A204.1 (cell line): ENCODE results near the gene PAF1.

Experiments
- FAIRE-seq: peaks from 2 replicates; lab custom pipeline; 2012; peaks lifted over from hg19 to GRCh38; lab: Jason Lieb, UNC

The PAF1 gene

DNA sequence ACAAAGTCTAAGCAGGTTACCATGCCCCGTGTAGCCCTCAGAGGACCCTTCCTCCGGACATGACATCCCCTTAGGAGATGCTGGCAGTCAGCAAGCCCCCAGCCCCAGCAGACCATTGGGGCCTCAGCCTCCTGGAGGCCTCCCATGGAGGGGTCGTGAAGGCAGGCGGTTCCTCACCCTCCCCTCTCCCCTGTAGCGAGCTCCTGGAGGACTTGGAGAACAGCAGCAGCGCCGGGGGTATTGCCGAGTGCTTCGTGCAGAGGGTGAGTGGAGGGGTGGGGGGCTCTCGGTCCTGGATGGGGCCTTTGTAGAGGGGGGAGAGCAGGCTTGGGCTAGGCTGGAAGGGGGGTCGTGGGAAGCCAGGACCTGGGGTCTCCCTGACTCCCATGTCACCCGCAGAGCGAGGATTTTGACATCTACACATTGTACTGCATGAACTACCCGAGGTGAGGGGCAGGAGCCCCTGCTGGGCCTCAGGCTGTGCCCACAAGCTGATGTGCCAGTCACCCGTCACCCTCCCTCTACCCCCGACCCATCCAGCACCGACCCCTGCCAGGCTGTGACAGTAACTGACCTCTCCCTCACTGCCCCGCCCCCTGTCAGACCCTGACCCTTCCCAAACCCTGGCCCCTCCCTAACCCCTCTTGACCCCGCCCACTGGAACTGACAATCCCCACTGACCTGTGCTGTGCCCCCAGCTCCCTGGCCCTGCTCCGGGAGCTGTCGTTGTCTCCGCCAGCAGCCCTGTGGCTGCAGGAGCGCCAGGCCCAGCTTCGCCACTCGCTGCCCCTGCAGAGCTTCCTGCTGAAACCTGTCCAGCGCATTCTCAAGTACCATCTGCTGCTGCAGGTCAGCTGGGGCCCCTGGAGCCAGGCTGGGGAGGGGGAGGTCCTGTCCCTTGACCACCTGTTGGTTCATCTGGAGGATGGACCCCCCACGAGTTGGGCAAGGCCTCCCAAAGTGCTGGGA, 25.5 kb upstream of the PAF1 start:
- no peak for FAIRE-seq

DNA sequence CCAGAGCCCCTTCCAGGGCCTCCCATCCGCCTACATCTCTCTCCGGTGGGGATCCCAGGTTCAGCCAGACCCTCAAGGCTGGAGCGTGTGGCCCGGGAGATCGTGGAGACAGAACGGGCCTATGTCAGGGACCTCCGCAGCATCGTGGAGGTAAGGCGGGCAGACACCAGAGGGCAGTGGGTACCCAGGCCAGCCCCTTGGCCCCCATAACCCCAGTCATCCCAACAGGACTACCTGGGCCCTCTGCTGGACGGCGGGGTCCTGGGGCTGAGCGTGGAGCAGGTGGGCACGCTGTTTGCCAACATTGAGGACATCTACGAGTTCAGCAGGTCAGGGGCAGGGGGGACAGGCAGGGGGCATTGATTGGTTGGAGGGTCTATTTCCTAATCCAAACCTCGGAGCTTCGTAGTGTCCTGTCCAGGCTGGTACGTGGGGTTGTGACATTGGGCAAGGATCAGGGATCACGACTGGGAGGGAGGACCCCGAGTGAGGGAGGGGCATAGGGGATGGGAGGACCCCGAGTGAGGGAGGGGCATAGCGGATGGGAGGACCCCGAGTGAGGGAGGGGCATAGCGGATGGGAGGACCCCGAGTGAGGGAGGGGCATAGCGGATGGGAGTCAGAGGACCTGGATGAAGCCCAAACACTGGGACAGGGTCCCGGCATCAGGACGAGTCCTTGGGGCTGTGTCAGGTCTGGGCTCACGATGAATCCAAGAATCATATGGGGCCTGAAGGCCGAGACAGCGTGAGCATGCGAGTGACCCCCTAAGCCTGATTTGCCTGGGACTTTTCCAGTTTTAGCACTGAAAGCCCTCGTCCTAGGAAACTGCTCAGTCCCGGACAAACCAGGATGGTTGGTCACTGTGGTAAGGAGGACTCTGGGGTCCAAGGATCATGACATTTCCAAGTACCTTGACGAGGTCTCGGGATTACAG, 24.5 kb upstream of the PAF1 start:
- FAIRE-seq, result no peak

DNA sequence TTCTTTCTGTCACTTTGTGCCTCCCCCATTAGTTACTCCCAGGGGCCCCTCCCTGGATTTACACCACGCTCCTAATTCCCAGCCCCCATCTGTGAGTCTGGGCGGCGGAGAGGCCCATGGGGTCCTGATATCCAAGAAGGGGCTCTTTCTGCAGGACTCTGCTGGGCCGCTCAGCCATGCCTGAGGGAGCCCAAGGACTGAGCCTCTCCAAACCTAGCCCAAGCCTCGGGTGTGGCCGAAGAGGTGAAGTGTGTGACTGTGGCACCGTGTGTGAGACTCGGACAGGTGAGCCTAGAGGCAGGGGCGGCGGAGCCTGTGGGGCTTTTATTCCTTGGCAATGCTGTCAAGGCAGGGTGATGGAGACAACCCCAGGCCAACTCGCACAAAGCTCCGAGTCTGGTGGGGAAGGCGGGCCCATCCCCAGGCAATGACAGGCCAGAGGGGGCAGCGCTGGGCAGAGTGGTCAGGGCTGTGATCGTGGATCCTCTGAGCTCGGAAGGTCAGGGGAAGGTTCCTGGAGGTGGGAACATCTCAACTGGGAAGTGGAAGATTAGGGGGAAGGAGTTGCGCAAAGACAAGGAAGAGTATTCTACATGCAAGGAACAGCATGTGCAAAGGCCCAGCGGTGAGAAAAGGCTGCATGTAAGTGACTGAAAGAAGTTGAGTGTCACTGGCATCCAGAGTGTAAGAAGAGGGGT, 23.2 kb upstream of the PAF1 start:
- FAIRE-seq, result no peak

DNA sequence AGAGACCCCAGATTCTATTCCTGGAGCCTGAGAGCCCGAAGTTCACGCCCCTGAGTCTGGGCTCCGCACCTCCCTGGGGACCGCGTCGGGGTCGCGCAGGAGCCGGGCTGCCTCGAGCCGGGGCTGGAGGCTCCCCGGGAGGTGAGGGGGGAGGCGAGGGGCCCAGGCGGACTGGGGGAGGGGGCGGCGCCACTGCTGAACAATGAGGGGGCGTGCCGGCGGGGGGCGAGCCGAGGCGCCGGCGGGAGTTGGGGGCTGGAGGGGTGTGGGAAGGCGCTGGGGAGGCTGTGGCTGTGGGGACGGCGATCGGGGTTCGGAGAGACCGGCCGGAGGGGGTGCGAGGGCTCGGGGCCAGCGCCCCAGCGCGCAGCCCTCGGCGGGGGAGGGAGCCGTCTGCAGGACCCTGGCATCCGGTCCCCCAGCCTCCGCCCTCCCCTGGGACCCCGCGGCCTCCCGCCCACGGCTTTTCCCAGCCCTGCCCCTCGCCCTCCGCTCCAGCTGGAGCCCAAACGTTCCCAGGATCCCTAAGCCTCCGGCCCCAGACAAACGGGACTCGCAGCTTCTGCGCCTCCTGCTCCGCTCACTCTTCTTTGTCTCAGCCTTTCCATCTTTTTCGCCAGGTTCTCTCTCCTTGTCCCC, 22.5 kb upstream of the PAF1 start:
- FAIRE-seq, result no peak

DNA sequence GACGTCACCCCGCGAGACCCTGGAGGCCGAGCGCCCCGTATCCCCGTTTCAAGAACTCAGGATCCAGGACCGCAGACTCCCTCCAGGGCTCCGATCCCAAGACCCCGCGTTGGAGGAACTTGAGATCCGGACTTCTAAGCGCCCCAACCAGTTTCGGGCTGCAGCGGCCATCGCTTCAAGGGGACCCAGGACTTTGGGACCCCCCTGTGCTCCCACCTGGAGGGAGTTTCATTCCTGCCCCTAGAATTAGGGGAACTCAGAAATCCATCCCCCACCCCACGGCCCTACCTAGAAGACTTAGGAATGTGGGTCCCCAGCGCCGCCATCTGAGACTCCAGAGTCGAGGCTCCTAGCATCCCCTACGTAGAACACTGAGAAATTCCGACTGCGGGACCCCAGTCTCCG, 22.0 kb upstream of the PAF1 start:
- FAIRE-seq, result no peak

DNA sequence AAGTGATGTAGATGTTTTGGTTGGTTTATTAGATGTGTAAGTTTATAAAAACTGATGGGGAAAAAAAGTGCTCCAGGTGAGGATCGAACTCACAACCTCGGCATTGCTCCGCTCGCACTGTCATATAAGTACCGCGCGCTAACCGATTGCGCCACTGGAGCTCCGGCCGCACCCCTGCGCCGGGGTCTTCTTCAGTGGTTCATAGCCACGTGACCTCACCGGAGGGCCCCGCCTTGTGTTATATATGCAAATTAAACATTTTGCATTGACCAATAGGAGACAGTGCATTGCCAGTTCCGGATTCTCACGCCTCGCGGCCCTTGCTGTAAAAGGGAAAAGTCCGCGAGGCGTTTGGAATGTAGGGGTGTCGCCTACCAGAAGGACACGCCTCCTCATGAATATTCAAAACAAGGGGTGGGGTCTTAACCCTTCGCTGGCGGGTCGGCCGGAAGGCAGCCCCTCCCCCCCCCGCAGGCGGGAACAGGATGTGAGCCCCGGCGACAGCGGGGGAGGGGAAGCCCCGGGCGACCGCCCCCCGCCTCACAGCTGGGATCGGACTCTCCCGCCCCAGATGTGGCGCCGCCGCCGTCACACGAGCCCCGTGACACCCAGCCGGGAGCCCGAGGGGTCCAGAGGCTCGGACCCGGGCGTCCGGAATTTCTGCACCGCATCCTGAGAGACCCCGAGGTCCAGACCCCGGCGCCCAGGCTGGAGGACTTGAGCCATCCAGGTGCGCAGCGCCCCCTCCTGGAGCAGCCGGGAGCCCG, 21.4 kb upstream of the PAF1 start, which contains the start of gene PLEKHG2:
Gene PLEKHG2, plus strand, starts transcription at position 570 of the 767 bp plus-strand sequence. CDS start 1,418 bp downstream, outside the sequence.
- peak; percentile 99 for FAIRE-seq

DNA sequence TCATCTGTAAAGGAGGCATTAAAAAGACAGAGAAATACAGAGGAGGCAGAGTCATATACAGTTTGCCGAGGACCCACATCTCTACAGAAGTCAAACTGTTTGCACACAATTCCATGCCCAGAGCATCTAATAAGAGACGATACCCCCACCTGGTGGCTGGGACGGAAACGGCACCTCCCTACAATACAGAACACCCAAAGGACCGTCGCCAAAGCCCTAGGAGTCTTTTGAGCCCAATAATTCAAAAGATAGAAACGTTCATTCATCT, 20.9 kb upstream of the PAF1 start:
- no peak for FAIRE-seq

DNA sequence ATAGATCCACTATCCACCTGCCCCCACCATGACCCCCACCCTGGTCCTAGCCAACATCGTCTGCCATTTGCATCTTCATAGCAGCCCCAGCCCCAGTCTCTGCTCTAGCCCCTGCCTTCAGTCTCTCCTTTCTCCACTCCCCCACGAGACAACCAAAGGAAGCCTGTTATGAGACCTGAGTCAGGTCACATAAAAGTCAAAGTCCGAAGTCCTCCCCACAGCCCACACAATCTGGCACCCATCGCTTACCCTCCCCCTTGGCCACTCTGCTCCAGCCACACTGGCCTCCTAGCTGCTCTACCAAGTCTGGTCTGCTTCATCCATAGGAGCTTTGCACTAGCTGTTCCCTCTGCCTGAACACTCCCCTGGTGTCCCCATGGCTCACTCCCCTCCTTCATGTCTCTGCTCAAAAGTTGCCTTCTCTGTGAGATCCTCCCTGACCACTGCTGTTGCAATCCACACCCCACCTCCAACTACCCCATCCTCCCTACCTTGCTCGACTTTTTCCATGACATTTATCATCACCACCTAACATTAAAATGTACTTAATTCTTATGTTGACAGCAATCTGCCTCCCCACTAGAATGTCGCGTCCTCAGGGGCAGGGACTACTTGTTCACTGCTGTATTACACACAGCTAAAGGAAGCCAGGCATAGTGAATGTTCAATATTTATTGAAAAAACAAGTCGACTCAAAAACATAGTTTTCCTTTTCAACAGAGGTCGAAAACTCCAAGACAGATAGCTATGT, 20.4 kb upstream of the PAF1 start:
- no peak for FAIRE-seq

DNA sequence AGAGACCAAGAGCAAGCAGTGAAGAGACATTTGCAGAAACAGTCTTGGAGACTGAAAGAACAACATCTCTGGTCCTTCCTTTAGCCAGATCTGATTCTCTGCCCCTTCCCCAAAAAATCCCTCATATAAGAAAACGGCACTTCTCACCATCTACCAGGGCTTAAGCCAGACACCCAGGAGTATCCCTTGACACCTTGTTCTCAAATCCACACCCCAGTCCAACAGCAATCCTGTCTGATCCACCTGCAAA, 19.9 kb upstream of the PAF1 start:
- FAIRE-seq, result no peak

DNA sequence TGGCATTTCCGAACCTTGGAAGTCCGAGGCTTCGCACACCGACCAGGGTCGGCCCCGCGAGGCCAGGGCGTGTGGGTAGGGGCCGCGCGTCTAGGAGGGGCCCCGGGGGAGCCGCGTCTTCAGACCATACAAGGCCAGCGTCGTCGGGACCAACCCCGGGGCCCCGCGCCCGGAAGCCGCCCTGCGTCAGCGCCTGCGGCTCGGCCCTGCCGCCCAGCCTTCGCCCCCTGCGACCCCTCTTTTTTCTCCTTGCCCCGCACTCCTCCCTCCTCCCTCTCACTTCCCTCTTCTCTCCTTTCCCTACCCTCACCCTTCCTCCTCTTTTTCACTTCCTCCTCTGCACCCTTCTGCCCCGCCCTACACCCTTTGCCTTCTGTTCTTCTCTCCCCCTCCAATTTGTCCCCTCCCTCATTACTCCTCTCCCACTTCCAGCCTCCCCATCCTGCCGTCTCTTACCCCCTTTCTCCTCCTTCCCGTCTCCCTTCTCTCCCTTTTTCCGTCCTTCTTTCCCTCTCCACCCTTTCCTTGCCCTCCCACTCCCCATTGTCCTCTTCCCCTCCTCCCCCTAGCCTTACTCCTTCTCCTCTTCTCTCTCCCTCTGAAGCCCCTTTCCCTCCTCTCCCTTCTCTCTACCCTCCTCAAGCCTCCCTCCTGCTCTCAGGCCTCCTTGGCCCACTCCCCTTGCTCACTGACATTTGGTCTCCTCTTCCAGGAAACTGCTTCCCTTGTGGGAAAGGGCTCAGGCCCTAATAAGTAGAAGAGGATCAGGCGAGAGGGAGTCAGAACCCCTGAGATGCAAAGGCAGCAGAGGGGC, 19.3 kb upstream of the PAF1 start:
- no peak for FAIRE-seq

DNA sequence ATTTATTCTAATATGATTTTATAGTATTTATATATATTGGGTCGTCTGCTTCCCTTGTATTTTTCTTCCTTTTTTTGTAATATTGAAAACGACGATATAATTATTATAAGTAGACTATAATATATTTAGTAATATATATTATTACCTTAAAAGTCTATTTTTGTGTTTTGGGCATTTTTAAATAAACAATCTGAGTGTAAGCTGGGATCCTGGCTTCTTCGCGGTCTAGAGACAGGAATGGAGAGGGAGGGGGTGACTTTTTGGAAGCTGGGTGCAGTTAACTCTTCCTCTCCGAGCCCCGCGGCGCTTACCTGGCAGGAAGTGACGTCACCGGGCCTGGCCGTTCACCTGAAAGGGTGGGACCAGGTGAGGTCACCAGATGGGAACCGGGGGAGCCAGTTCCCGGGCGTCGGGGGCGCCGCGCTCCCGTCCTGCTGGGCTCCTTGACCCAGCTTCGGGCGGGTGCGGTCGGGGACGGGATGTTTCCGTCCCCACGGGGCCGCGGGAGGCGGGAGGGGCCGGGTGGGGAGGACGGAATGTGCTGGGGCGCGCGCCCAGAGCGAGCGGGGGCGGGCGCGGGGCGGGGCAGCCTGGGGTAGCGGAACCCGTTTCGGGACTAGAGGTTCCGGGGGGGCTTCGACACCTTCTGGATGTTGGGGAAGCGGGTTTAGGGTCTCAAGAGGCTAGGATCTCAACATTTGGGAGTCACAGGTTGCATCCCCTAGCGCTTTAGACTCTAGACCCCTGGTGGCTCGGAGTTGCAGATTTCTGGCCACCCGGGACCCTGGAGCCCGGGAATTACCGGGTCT, 18.5 kb upstream of the PAF1 start:
- FAIRE-seq, result no peak

DNA sequence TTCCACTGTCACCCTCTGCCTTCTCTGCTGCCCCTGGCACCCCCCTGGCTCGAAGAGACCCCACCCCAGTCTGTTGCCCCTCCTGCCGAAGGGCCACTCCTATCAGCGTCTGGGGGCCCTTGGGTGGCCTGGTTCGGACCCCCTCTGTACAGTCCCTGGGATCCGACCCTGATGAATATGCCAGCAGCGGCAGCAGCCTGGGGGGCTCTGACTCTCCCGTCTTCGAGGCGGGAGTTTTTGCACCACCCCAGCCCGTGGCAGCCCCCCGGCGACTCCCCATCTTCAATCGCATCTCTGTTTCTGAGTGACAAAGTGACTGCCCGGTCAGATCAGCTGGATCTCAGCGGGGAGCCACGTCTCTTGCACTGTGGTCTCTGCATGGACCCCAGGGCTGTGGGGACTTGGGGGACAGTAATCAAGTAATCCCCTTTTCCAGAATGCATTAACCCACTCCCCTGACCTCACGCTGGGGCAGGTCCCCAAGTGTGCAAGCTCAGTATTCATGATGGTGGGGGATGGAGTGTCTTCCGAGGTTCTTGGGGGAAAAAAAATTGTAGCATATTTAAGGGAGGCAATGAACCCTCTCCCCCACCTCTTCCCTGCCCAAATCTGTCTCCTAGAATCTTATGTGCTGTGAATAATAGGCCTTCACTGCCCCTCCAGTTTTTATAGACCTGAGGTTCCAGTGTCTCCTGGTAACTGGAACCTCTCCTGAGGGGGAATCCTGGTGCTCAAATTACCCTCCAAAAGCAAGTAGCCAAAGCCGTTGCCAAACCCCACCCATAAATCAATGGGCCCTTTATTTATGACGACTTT, 17.7 kb upstream of the PAF1 start:
- FAIRE-seq, result no peak

DNA sequence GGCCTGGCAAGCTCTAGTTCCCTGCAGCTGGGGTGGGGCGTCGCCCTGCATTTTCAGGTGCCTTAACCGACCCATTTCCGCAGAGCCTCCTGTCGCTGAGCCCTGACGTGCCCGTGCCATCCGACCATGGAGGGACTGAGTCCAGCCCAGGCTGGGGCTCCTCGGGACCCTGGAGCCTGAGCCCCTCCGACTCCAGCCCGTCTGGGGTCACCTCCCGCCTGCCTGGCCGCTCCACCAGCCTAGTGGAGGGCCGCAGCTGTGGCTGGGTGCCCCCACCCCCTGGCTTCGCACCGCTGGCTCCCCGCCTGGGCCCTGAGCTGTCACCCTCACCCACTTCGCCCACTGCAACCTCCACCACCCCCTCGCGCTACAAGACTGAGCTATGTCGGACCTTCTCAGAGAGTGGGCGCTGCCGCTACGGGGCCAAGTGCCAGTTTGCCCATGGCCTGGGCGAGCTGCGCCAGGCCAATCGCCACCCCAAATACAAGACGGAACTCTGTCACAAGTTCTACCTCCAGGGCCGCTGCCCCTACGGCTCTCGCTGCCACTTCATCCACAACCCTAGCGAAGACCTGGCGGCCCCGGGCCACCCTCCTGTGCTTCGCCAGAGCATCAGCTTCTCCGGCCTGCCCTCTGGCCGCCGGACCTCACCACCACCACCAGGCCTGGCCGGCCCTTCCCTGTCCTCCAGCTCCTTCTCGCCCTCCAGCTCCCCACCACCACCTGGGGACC, 16.9 kb upstream of the PAF1 start:
- FAIRE-seq, result no peak

DNA sequence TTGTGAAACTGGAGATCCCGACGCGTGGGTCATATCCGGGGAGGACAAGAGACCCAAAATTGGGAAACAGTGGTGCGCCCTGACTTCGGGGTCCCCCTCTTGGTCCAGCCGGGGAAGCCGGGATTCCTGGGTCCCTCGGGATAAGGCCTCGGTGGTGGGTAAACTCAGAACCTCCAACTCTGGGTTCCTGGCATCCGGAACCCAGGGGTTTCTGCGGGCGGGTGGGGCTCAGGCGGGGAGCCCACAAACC, 16.4 kb upstream of the PAF1 start:
- no peak for FAIRE-seq

DNA sequence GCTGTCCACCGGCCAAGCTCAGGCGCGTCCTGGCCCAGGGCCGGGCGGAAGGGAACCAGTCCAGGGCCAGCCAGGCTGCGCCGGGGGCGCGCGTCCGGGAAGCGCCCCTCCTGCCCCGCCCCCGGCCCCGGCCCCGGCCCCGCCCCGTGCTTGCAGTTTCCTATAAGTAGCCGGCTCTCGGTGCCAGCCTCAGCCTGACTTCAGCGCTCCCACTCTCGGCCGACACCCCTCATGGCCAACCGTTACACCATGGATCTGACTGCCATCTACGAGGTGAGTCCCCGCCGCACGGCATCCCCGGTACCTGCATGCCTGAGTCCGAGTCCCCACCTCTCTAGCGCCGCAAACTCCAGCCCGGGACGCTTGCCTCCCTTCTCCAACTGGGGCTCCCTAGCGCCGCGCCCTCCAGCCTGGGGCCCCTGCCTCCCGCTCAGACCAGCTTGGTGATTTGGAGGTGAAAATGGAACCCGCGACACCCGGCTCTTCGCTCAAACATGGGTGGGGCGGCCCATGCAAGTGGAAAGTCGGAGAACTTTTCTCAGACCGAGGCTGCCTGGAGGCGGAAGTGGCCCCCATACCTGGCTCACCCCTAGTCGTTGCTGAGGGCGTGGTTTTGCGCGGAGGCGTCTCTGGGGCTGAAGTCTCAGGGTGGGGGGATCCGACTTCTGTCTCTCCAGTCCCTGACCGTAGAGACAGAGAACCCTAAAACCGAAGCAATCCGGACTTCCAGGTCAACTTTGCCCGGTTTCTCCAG, 15.9 kb upstream of the PAF1 start, which contains the start of gene ZFP36:
Gene ZFP36, plus strand, starts transcription at position 192 of the 754 bp plus-strand sequence. Its CDS starts 58 bp downstream, at position 250.
- no peak for FAIRE-seq

DNA sequence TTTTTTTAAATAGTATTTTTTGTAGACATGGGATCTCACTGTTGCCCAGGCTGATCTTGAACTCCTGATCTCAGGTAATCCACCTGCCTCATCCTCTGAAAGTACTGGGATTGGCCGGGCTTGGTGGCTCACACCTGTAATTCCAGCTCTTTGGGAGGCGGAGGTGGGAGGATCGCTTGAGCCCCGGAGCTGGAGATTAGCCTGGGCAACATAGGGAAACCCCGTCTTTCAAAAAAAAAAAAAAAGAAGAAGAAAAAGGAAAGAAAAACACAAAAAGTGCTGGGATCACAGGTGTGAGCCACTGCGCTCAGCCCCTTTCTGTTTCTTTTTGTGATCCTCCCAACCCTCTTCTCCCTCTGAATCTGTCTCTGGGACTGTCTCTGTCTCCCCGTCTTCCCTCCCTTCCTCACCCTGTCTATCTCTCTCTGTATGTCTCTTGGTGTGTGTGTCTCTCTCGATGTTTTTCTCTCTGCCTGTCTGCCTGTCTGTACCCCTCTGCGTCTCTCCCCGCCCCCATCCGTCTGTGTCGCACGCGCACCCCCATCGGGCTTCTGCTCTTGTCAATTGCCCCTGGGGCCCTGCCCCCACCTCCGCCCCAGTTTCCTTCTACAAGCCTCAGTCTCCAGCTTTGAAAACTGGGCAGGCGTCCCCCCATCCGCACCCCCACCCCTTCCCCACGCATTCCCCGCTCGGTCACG, 15.2 kb upstream of the PAF1 start:
- no peak for FAIRE-seq
